Measurements from ENCODE around the gene THEMIS. TPM values are rescaled to one million over a fixed set of nuclear protein-coding genes. Genes with fewer than 3 reads are reported as not detected.
A peak's percentile ranks its signal among the peaks of the same experiment; 100 is the strongest.

The THEMIS gene
- total and polyA plus RNA-seq, 2 donors (not counting 1 experiment from before 2014, with no cell fraction given), result not detected

DNA sequence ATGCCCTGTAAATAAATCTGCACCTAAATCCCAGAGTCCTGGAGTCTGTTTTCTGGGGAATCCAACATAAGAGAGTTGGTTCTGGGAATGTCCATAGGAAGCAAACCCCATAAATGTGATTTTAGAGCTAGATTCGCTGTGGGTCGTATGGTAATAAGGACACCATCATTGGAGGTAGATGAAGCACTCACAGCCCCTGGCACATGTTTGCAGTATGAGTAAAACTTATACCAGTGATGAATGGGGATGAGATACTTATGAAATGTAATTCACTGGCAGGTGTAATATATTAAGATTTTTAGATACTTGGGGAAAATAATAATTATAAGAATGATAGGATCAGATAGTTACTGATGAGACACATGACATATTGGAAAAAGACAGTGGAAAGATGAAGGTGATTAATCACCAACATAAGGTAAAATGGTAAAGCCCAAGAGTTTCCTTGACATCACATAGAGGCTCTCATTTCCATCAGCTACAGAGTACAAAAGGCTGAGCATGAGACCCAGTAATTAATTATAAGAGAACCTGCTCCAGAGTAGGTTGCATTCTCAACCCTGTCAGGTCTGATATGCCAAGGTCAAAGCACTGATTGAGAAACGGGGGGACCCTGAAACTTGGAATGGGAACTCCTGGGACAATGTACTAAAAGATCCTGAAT is 44.7 kb upstream of the THEMIS start:
- Histone ChIP-seq H3K36me3 (ENCODE audit: control insufficient read depth, insufficient read depth, low read length) (no peaks in the 10 kb centered on the region), H3K27ac (ENCODE audit: insufficient read depth, low read length) (no peak overlapping the region), H2AFZ (ENCODE audit: low read length) (no peak overlapping the region), H3K4me1 (ENCODE audit: control insufficient read depth, extremely low read depth, insufficient read depth, low read length) (no peaks in the 10 kb centered on the region), H3K4me3 (replicated peaks in 1 of 4; ENCODE audit: control extremely low read depth in 1 of 4, insufficient read depth in 1 of 4, low read depth in 3 of 4, low read length in 4 of 4) (no peak overlapping the region), H3K27me3 (ENCODE audit: control insufficient read depth, insufficient read depth, low read length) (no peaks in the 10 kb centered on the region), H3K79me2 (ENCODE audit: control insufficient read depth, insufficient read depth, low read length) (no peaks in the 10 kb centered on the region), H3K4me2 (ENCODE audit: extremely low read depth, insufficient read depth, low read length) (no peak overlapping the region), H4K20me1 (ENCODE audit: control insufficient read depth, extremely low read depth, insufficient read depth, low read length) (no peaks in the 10 kb centered on the region), H3K9me3 (ENCODE audit: control insufficient read depth, insufficient read depth, low read depth, low read length) (no peaks in the 10 kb centered on the region), H3K9ac (ENCODE audit: insufficient read depth, low read length) (no peak overlapping the region)
- TF ChIP-seq, protein P1, sequence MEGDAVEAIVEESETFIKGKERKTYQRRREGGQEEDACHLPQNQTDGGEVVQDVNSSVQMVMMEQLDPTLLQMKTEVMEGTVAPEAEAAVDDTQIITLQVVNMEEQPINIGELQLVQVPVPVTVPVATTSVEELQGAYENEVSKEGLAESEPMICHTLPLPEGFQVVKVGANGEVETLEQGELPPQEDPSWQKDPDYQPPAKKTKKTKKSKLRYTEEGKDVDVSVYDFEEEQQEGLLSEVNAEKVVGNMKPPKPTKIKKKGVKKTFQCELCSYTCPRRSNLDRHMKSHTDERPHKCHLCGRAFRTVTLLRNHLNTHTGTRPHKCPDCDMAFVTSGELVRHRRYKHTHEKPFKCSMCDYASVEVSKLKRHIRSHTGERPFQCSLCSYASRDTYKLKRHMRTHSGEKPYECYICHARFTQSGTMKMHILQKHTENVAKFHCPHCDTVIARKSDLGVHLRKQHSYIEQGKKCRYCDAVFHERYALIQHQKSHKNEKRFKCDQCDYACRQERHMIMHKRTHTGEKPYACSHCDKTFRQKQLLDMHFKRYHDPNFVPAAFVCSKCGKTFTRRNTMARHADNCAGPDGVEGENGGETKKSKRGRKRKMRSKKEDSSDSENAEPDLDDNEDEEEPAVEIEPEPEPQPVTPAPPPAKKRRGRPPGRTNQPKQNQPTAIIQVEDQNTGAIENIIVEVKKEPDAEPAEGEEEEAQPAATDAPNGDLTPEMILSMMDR (conservative IDR thresholded peaks at IDR 0.05 in 1 of 2, IDR thresholded peaks at IDR 0.05 in 1 of 2; ENCODE audit: low read depth in 1 of 2, low read length in 2 of 2), result no peak
- no peak for TF ChIP-seq EZH2 (IDR thresholded peaks at IDR 0.05; ENCODE audit: low read length, missing control alignments)
- no peak for DNase-seq (ENCODE audit: low read depth in 2 of 2)

GRCh38 chr6:127941228-127941627 is 40.4 kb upstream of the THEMIS start:
- Histone ChIP-seq H3K9ac (ENCODE audit: insufficient read depth, low read length) (no peak overlapping the region), H3K27ac (ENCODE audit: insufficient read depth, low read length) (no peak overlapping the region), H3K4me2 (ENCODE audit: extremely low read depth, insufficient read depth, low read length) (no peak overlapping the region), H3K79me2 (ENCODE audit: control insufficient read depth, insufficient read depth, low read length) (no peaks in the 10 kb centered on the region), H3K4me1 (ENCODE audit: control insufficient read depth, extremely low read depth, insufficient read depth, low read length) (no peaks in the 10 kb centered on the region), H3K4me3 (replicated peaks in 1 of 4; ENCODE audit: control extremely low read depth in 1 of 4, insufficient read depth in 1 of 4, low read depth in 3 of 4, low read length in 4 of 4) (no peak overlapping the region), H2AFZ (ENCODE audit: low read length) (no peak overlapping the region), H3K9me3 (ENCODE audit: control insufficient read depth, insufficient read depth, low read depth, low read length) (no peaks in the 10 kb centered on the region), H3K36me3 (ENCODE audit: control insufficient read depth, insufficient read depth, low read length) (no peaks in the 10 kb centered on the region), H3K27me3 (ENCODE audit: control insufficient read depth, insufficient read depth, low read length) (no peaks in the 10 kb centered on the region), H4K20me1 (ENCODE audit: control insufficient read depth, extremely low read depth, insufficient read depth, low read length) (no peaks in the 10 kb centered on the region)
- no peak for DNase-seq (ENCODE audit: low read depth in 2 of 2)
- no peak for TF ChIP-seq EZH2 (IDR thresholded peaks at IDR 0.05; ENCODE audit: low read length, missing control alignments)
- TF ChIP-seq, protein P1 (conservative IDR thresholded peaks at IDR 0.05 in 1 of 2, IDR thresholded peaks at IDR 0.05 in 1 of 2; ENCODE audit: low read depth in 1 of 2, low read length in 2 of 2), result no peak

DNA sequence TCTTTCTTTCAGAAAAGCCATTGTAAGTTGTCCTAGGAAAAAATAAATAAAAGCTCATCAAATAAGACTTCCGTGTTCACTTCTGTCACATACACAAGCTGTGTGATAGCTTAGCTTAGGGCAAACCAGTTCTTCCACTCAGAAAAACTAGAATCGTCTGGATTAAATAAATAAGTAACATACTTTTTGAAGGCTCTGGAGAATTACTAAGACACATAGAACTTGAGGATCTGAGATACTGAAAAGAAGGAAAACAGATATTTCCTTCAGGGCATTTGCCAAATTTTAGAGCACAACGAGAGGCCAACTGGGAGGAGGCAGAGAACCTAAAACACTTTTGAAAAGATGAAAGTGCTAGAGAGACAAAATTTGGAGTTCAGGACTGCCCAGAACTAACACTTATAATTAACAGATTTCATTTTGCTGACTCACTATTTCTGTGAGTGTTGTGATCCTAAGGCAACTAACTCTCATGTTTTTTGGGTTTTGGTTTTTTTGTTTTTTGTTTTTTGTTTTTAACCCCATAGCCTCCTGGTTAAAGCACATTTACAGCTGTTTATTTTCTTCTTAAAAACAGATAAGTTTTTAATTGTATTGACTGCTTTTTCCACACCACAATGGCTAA is 38.7 kb upstream of the THEMIS start:
- H3K4me1 ChIP-seq (ENCODE audit: control insufficient read depth, extremely low read depth, insufficient read depth, low read length), result no peaks in the 10 kb centered on the region
- peak; percentile 4 to 20 for DNase-seq (ENCODE audit: low read depth in 2 of 2)
- no peak overlapping the region for H3K9ac ChIP-seq (ENCODE audit: insufficient read depth, low read length)
- no peak overlapping the region for H3K4me2 ChIP-seq (ENCODE audit: extremely low read depth, insufficient read depth, low read length)
- no peaks in the 10 kb centered on the region for H3K79me2 ChIP-seq (ENCODE audit: control insufficient read depth, insufficient read depth, low read length)
- peak overlapping the region; percentile 40 for H3K27ac ChIP-seq (ENCODE audit: insufficient read depth, low read length)
- no peaks in the 10 kb centered on the region for H3K27me3 ChIP-seq (ENCODE audit: control insufficient read depth, insufficient read depth, low read length)
- no peaks in the 10 kb centered on the region for H4K20me1 ChIP-seq (ENCODE audit: control insufficient read depth, extremely low read depth, insufficient read depth, low read length)
- no peaks in the 10 kb centered on the region for H3K9me3 ChIP-seq (ENCODE audit: control insufficient read depth, insufficient read depth, low read depth, low read length)
- TF ChIP-seq, protein P1 (conservative IDR thresholded peaks at IDR 0.05 in 1 of 2, IDR thresholded peaks at IDR 0.05 in 1 of 2; ENCODE audit: low read depth in 1 of 2, low read length in 2 of 2), result no peak
- H3K36me3 ChIP-seq (ENCODE audit: control insufficient read depth, insufficient read depth, low read length), result no peaks in the 10 kb centered on the region
- peak overlapping the region; percentile 1 for H2AFZ ChIP-seq (ENCODE audit: low read length)
- no peak overlapping the region for H3K4me3 ChIP-seq (replicated peaks in 1 of 4; ENCODE audit: control extremely low read depth in 1 of 4, insufficient read depth in 1 of 4, low read depth in 3 of 4, low read length in 4 of 4)

All from fibroblast of lung (primary cell).